HepG2 (cell line): ENCODE data around the gene CCL22.

Experiments used
- CTCF ChIP-seq: sonication (generic); formaldehyde crosslinking; IDR thresholded peaks from 2 replicates; pipeline ENCODE4 v1.5.0; 2020; ENCODE audit warnings: mild to moderate bottlenecking, missing genetic modification reagents, moderate library complexity
- EP300 ChIP-seq, 3 experiments: sonication (generic) in 1 of 3; formaldehyde crosslinking in 1 of 3; IDR thresholded peaks; 2 replicates each; pipeline versions ENCODE4 v1.5.1 to v1.6.1; 2011 to 2020; ENCODE audit warnings: low read depth in 2 of 3, low read length in 2 of 3, borderline replicate concordance in 1 of 3, improper control_type of control experiment in 1 of 3, mild to moderate bottlenecking in 1 of 3, missing genetic modification reagents in 1 of 3, moderate library complexity in 1 of 3
- PBX2 ChIP-seq: IDR thresholded peaks from 2 replicates; pipeline ENCODE4 v1.6.1; 2016; ENCODE audit warnings: control low read depth
- TCF7L2 ChIP-seq: IDR thresholded peaks from 2 replicates; pipeline ENCODE4 v1.6.1; 2011; ENCODE audit warnings: mild to moderate bottlenecking, low read depth, low read length, moderate library complexity
- ZNF263 ChIP-seq: sonication (generic); formaldehyde crosslinking; IDR thresholded peaks from 2 replicates; pipeline ENCODE4 v1.4.0; 2020; ENCODE audit warnings: missing genetic modification reagents
- ZNF280D ChIP-seq: sonication (generic); formaldehyde crosslinking; IDR thresholded peaks from 2 replicates; pipeline ENCODE4 v1.5.1; 2020; ENCODE audit warnings: mild to moderate bottlenecking, missing genetic modification reagents
- ZNF740 ChIP-seq: sonication (generic); formaldehyde crosslinking; IDR thresholded peaks from 2 replicates; pipeline ENCODE4 v1.4.0; 2020; ENCODE audit warnings: missing genetic modification reagents

- TF ChIP-seq ZNF740 (CRISPR knock-in tag) (no peak), ZNF280D (CRISPR knock-in tag) (no peak), CTCF (CRISPR knock-in tag) (no peak), EP300 (IDR thresholded peaks at IDR 0.05; ENCODE audit: low read depth in 2 of 2, low read length in 2 of 2) (no peak), EP300 (CRISPR knock-in tag; IDR thresholded peaks at IDR 0.05; ENCODE audit: borderline replicate concordance) (no peak), TCF7L2 (no peak), PBX2 (CRISPR knock-in tag) (no peak), ZNF263 (no peak)
Observed at GRCh38 chr16:57315416-57315815, 43.2 kb upstream of the CCL22 start.
